ENCODE data around the gene SLC35G6. TPM values are rescaled to one million over a fixed set of nuclear protein-coding genes. Genes with fewer than 3 reads are reported as not detected.

SLC35G6 gene
- total and polyA plus RNA-seq, 2 of the 13 experiments (the other 11 are each of a cell fraction or from before 2014, with no cell fraction given) = 0.07 TPM; not detected in 1

DNA sequence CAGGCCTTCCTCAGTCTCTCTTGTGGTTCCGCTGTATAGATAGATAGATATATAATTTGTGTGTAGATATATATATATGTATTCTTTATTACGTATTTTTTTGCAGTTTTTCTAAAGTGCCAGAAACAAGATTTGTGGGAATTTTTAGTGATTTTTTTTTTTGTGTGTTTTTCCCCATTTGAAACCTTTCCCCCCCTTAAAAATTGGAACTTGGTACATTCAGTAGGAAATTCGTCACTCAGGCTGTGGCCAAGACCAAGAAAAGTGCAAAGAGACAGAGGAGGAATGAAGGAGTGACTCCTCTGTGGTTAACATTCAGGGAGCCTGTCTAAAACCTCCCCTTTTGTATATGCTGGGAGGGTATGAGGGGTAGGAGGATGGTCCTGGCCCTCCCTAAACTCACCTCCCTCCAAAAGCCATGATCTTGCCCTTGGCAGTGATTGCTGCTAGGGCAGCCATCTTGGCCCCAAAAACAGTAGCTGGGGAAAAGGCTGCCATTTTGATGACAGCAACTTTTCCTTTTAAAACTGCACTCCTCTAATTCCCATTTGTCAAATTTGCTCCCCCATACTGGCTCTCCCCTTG, 21.2 kb upstream of the SLC35G6 start:
- TF ChIP-seq ZNF580 (CRISPR knock-in tag; IDR thresholded peaks at IDR 0.05; ENCODE audit: borderline replicate concordance, low read depth) (no peak), CBX5 (CRISPR knock-in tag; IDR thresholded peaks at IDR 0.05; ENCODE audit: borderline replicate concordance) (no peak), TMF1 (CRISPR knock-in tag; IDR thresholded peaks at IDR 0.05; ENCODE audit: low read depth) (no peak), MTA3 (CRISPR knock-in tag; IDR thresholded peaks at IDR 0.05) (no peak), ZNF660 (CRISPR knock-in tag; IDR thresholded peaks at IDR 0.05; ENCODE audit: borderline replicate concordance, low read depth) (no peak), KDM1A (CRISPR knock-in tag; IDR thresholded peaks at IDR 0.05) (no peak), SOX13 (IDR thresholded peaks at IDR 0.05) (no peak), SOX13 (CRISPR knock-in tag; conservative IDR thresholded peaks at IDR 0.05 in 1 of 2, IDR thresholded peaks at IDR 0.05 in 1 of 2) (no peak), U2AF2 (IDR thresholded peaks at IDR 0.05; ENCODE audit: low read depth, low read length) (no peak), ZKSCAN1 (IDR thresholded peaks at IDR 0.05; ENCODE audit: low read length) (no peak)
- CTCF ChIA-PET (ENCODE audit: low intra/inter-chr PET ratio, low total read pairs) = no interaction called here
- Histone ChIP-seq H3K9me3 (ENCODE audit: low read length) (no peaks in the 10 kb centered on the region), H4K20me1 (ENCODE audit: insufficient read depth, low read length) (no peaks in the 10 kb centered on the region; the same call in 1 of the 2 replicates), H3K36me3 (replicated peaks in 1 of 2; ENCODE audit: control insufficient read depth in 1 of 2, insufficient read depth in 2 of 2, low read length in 2 of 2) (no peaks in the 10 kb centered on the region; a peak in 1 of 5 replicates), H3K4me1 (ENCODE audit: insufficient read depth, low read length) (no peaks in the 10 kb centered on the region), H3K79me2 (ENCODE audit: insufficient read depth, low read length) (no peaks in the 10 kb centered on the region), H3K9ac (ENCODE audit: insufficient read depth, low read depth, low read length) (no peak overlapping the region), H3K27me3 (ENCODE audit: control insufficient read depth in 1 of 2, insufficient read depth in 2 of 2, low read length in 2 of 2) (no peaks in the 10 kb centered on the region), H2AFZ (ENCODE audit: low read length) (no peak overlapping the region), H3K4me2 (ENCODE audit: low read depth, low read length) (no peak overlapping the region), H3K4me3 (replicated peaks in 1 of 3; ENCODE audit: insufficient read depth in 1 of 3, low read depth in 2 of 3, low read length in 3 of 3) (no peak overlapping the region), H3K27ac (ENCODE audit: extremely low read length, insufficient read depth, low read length) (no peak overlapping the region)
- no TSS peak for BruUV-seq (replicated peaks)
- ATAC-seq (no peak), FAIRE-seq (no peak), DNase-seq (ENCODE audit: low spot score) (no peak)
- in situ Hi-C loops (cut with HindIII; ENCODE audit: extremely low pct_ligation_motif_present, low pct_unique_long_range_greater_than_20kb) (no loop called here), intact Hi-C loops (cut with micrococcal nuclease; ENCODE audit: unreplicated experiment) (no loop called here)
- WGBS (ENCODE audit: low lambda C conversion rate) = 89% methylated on average over 3 of the region's 3 CpGs
- POLR2A ChIA-PET = no interaction called here

Measured in HepG2 (cell line).